ENCODE measurements around the gene PLEKHG4. TPM values are rescaled to one million over a fixed set of nuclear protein-coding genes. Genes with fewer than 3 reads are reported as not detected.

Gene PLEKHG4
- polyA plus RNA-seq, 4 donors, result 9.5 to 28.0 (median 14.5) TPM

GRCh38 chr16:67245186-67245585, 34.1 kb upstream of the PLEKHG4 start:
- DNase-seq (ENCODE audit: low read depth in 4 of 4, low spot score in 3 of 4), result no peak

GRCh38 chr16:67245674-67246080, 33.7 kb upstream of the PLEKHG4 start:
- DNase-seq (ENCODE audit: low read depth in 4 of 4, low spot score in 3 of 4), result no peak

DNA sequence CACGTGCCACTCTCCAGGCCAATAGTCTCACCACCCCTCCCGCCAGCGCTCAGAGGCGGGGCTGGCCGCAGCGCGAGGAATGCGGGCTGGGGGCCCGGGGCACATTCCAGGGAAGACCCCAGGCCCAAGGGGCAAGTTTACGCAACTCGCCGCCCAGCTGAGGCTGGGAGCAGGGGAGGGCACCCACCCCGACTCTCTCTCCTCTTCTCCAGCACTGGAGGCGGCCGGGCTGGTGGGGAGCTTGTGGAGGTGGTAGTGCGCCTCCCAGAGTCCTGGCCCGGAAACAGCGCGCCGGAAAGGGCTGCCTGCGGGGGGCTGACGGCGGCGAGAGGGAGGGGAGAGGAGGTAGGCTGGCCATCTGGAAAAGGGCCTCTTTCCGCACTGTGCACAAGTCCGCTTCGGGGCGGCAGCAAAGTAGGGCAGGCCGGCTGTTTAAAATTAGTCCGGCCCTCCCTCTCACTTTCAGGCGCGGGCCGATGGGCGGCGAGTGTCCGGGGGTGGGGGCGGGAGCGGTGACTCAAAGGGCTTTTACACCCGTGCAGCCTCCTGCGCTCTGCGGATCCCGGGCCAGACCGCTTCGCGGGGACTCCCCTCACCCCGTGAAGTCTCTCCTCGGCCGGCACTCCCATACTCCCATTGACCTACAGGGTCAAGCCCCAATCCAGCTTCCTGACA, 33.1 kb upstream of the PLEKHG4 start:
- DNase-seq (ENCODE audit: low read depth in 4 of 4, low spot score in 3 of 4), result peak in 3 of 4 donors; percentile 60 to 72 (median 68)

DNA sequence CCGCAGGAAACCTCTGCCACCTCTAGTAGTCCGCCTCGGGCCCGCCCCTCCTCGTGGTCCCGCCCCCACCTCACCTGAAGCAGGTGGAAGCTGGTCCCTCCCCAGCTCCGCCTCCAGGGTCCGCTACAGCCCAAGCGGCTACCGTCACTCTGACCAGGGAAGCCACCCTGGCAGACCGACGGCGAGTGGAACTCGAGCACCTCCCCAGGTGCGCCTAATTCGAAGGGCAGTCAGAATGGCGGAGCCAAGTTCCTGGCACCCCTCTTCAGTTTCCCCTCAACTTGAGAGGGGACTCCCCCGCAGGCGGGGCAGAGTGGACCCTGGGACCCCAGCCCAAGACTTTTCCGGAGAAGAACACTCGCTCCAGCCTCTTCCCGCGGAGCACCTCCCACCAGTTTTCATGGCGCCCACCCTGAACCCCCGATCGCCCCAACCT, 32.6 kb upstream of the PLEKHG4 start:
- no peak for DNase-seq (ENCODE audit: low read depth in 4 of 4, low spot score in 3 of 4)

DNA sequence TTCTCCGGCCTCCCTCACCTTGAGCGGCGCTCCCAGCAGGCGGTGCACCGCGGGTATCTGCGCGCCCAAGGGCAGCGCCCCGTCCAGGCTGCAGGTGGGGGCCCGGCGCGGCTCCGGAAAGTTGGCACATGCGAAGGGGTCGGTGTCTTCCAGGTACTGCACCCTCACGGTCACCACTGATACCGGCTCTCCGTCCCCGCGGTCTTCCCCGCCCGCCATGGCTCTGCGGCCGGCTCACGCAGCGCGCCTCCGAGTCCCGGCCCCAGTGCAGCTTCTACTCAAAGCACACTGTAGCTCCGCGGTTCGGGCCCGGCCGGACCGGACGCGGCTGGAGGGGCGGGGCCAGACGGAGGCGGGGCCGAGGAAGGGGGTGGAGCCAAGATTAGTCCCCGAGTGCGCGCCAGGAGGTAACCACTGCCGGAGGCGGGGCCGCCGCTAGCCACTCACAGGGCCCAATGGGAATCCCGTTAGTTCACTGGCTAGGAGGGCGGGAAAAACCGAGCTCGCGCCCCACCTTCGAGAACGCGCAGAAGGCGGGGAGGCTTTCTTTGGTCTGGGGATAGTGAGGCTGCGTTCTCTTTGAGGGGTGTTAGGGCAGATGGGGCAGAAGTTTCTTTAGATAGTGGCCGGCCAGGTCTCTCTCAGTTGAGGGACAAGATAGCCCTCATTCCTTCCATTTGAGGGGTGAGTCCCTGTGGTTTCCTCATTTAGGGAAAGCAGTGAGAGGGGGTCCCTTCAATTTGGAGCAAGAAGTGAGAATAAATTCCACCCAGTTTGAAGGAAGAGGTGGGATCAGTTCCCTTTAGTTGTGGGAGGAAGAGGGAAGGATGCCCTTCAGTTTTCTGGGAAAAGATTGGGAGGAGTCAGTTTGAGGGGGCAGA, 31.9 kb upstream of the PLEKHG4 start, which contains the start of gene FHOD1:
FHOD1 (minus strand) TSS at position 290 of the 881 bp plus-strand sequence; CDS start at position 219, 71 bp downstream.
- DNase-seq (ENCODE audit: low read depth in 4 of 4, low spot score in 3 of 4), result peak; percentile 76 to 84 (median 82)

- no peak for DNase-seq (ENCODE audit: low read depth in 4 of 4, low spot score in 3 of 4)
Observed at GRCh38 chr16:67248073-67248400, 31.3 kb upstream of the PLEKHG4 start.

DNA sequence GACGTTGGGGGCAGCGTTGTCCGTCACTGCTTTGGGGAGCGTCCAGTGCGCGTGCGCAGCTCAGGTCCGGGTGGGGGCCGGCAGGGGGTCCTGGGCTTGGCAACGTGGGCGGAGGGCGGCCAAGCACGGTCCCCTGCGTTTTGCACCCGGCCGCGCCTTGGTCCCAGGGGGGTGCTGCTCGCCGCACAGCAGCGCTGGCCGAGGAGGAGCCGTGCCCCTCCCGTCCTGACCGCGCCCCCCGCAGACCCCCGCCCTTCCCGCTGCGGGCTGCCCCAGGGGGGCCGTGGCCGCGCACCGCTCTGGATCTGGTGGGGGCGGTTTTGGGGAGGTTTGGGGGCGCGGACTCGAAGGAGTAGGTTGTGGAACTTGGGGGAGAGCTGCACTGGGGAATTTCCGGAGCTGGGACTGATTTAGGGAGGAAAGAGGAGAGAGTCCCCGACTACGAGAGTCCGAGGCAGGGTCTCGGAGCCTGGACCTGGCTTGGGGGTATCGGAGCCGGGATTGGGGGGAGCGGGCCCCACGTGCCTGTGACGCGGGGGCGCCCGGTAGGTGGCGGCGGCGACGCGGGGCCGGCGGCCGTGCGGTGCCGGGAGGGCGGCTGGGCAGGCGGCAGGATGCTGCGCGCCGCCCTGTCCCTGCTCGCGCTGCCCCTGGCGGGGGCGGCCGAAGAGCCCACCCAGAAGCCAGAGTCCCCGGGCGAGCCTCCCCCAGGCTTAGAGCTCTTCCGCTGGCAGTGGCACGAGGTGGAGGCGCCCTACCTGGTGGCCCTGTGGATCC, 30.7 kb upstream of the PLEKHG4 start, which contains the start of gene SLC9A5:
SLC9A5 (plus strand) TSS at position 579 of the 777 bp plus-strand sequence; CDS start at position 615, 36 bp downstream.
- DNase-seq (ENCODE audit: low read depth in 4 of 4, low spot score in 3 of 4), result no peak

GRCh38 chr16:67249178-67250044, 29.9 kb upstream of the PLEKHG4 start:
- DNase-seq (ENCODE audit: low read depth in 4 of 4, low spot score in 3 of 4), result no peak

DNA sequence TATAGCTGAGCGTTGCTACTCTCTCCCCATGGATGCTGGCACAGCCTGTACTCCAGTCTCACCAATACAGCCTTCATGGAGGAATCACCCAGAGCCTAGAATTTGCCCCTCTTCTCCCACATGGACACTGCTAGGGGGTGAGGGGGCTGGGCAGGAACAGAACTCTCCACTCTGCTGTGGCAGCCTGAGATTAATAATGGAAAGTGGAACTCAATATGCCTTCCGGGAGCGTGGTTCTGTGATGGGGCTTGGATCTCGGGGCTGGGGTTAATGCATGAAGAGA, 29.3 kb upstream of the PLEKHG4 start:
- DNase-seq (ENCODE audit: low read depth in 4 of 4, low spot score in 3 of 4), result no peak

DNA sequence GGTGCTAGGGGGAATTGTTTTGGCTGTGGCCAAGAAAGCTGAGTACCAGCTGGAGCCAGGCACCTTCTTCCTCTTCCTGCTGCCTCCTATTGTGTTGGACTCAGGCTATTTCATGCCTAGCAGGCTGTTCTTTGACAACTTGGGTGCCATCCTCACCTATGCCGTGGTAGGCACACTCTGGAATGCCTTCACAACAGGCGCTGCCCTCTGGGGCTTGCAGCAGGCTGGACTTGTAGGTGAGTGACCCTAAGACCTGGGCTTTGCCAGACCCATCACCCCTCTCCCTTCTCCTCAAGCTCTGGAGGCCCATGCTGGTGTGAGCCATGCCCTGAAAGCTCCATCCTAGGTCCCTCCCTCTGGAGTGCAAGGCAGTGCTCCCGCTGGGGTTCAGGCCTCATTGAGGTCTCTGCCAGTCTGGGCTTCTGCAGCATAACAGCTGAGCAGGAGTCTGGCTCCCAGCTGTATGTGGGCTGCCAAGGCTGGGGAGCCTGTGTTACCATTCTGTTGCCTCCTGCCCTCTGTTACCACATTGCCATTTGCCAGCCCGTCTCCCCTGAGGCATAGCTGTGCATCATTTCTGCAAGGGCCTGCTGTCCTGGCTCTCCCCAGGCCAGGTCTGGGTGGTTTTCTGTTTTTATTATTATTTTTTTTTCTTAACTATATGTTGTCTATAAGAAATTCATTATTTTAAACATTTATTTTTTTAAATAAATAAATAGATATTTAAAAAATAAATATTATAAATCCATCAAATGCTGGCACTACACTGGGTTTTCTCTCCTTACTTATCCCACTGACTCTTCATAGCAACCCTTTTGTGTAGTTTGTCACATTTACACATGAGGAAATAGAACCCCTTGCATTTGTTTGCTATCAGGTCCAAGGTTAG, 26.5 kb upstream of the PLEKHG4 start:
- no peak for DNase-seq (ENCODE audit: low read depth in 4 of 4, low spot score in 3 of 4)

DNA sequence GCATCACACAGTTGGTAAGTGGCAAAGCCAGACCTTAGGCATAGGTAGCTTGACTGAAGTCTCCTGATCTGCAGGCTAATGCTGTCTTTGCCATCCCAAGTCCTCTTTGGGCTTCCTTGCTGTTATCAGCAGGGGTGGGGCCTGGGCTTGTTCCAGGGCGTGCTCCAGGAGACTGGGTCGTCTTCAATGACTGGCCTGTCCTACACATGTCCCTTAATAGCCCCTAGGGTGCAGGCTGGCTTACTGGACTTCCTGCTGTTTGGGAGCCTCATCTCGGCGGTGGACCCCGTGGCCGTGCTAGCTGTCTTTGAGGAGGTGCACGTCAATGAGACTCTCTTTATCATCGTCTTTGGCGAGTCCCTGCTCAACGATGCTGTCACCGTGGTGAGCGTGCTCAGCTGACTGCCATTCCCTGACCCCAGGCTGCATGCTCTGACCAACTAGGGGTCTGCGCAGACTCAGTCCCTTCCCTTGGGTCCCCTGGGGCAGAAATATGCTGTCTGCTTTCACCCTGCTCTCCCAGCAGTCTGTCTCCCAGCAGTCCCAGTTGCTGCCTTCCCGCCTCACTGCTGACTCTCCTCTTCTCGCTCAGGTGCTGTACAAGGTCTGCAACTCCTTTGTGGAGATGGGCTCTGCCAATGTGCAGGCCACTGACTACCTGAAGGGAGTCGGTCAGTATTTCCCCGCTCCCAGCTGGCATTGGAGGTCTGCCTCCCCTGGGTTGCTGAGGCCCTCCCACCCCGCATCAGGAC, 24.4 kb upstream of the PLEKHG4 start:
- DNase-seq (ENCODE audit: low read depth in 4 of 4, low spot score in 3 of 4), result no peak

- no peak for DNase-seq (ENCODE audit: low read depth in 4 of 4, low spot score in 3 of 4)
Observed at GRCh38 chr16:67255553-67256221, 23.6 kb upstream of the PLEKHG4 start.

GRCh38 chr16:67256701-67257230, 22.6 kb upstream of the PLEKHG4 start:
- DNase-seq (ENCODE audit: low read depth in 4 of 4, low spot score in 3 of 4), result no peak

DNA sequence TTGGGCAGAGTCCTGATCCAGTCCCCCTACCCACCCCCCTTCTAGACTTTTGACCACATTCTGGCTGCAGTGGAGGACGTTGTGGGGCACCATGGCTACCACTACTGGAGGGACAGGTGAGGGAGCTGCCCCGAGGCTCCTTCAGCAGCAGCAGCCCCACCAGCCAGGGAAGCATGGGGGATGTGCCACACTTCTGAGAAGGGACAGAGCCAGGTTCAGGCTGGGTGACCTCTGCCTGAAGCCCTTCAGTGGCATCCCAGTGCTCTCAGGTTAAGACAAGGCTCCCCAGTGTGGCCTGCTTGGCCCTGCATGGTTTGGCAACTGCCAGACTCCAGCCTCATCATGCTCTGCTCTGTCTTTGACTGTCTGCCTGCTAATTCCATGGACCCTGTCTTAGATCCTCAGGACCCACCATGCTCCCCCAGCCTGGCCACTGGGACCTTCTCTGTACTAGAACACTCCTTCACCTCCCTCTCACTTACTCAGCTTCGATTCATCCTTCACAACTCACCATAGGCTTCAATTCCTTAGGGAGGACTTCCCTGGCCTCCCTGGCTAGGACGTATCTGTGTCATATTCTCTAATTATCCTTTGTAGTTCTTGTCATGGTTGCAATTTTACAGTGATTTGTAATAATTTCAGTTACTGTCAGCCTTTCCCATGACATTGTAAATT, 21.7 kb upstream of the PLEKHG4 start:
- no peak for DNase-seq (ENCODE audit: low read depth in 4 of 4, low spot score in 3 of 4)

DNA sequence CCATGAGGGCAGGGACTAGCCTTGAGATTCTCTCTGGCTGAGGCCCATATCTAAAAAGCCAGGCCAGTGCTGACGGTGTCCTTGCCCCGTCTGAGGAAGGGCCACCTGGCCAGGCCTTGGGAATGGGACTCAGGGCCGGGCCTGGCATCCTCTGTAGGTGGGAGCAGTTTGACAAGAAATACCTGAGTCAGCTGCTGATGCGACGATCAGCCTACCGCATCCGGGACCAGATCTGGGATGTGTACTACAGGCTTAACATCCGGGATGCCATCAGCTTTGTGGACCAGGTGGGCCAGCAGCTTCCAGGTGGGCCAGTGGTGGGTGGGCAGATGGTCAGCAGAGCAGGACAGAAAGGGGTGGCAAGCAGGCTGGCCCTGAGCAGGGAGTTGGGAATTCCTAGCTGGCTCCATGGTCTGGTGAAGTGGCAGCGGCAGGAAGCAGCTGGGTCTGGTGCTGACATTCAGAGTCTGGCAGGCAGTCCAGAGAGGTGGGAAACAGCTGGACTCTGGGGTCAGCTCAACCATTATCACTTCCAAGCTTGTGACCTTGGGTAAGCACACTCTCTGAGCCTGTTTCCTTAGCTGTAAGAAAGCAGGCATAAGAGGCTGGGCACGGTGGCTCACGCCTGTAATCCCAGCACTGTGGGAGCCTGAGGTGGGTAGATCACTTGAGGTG, 21.0 kb upstream of the PLEKHG4 start:
- DNase-seq (ENCODE audit: low read depth in 4 of 4, low spot score in 3 of 4), result no peak

GRCh38 chr16:67259705-67260104, 19.6 kb upstream of the PLEKHG4 start:
- DNase-seq (ENCODE audit: low read depth in 4 of 4, low spot score in 3 of 4), result no peak

Measured in left renal pelvis (tissue), 4 donors.